GM15510 (cell line): ENCODE measurements around the gene SZT2.

ENCODE experiments used
- POLR2A ChIP-seq: IDR thresholded peaks from 3 replicates; pipeline ENCODE4 v1.6.1; 2011; ENCODE audit warnings: borderline replicate concordance; ENCODE audit not compliant: insufficient read length; ENCODE audit errors: extremely low read depth

The SZT2 gene

DNA sequence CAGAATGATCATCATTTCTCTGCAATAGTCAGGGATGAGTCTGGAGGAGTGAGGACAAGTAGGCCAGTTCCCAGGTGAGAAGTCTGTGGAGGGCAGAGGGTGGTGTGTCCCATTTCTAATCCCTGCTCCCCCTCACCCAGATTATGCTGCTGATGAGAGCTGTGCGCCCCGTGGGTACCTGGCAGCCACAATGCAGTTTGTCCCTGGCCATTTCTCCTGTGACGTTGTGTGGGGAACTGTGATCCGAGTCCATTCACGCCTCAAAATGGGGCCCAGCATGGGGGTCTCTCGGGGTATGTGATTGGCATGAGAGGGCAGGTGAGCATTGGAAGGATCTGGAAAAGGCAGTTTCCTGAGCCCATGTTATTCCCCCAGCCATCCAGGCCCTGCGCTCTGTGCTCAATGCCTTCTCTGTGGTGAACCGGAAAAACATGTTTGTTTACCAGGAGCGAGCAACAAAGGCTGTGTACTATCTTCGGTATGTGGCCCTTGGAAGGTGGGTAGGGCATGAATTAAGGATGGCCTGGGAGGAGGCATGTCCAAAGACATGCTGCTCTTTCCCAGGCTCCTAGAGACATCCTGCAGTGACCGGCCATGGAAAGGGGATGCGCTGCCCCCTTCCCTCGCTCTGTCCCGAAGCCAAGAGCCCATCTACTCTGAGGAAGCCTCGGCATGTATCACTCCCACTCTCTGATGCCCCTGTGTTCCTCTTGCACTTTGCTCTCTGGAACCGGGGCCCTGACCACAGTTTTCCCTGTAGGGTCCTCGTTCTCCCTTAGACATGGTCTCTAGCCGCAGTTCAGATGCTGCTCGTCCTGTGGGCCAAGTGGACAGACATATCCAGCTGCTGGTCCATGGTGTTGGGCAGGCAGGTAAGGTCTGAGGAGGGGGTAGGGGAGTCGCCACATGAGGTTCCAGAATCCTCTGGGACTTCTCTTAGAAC lies 47.6 kb downstream of the SZT2 start:
- TF ChIP-seq POLR2A: no peak

- no peak for TF ChIP-seq POLR2A
These were observed 48.3 kb downstream of the SZT2 start for GRCh38 chr1:43438006-43438405.

DNA sequence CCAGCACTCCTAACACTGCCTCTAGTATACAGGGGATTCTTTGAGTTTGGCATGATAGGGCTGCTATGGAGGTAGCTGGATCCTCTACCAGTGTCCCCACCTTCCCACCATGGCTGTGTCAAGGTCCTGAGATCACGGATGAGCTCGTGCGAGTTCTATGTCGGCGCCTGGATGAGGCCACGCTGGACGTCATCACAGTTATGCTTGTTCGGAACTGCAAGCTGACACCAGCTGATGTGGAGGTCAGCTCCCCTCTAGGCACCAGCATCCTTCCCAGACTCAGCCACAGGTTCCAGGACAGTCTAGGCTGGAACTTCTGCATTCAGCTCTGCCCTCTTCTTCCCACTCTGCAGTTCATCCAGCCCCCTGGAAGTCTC lies 48.9 kb downstream of the SZT2 start:
- no peak for TF ChIP-seq POLR2A

DNA sequence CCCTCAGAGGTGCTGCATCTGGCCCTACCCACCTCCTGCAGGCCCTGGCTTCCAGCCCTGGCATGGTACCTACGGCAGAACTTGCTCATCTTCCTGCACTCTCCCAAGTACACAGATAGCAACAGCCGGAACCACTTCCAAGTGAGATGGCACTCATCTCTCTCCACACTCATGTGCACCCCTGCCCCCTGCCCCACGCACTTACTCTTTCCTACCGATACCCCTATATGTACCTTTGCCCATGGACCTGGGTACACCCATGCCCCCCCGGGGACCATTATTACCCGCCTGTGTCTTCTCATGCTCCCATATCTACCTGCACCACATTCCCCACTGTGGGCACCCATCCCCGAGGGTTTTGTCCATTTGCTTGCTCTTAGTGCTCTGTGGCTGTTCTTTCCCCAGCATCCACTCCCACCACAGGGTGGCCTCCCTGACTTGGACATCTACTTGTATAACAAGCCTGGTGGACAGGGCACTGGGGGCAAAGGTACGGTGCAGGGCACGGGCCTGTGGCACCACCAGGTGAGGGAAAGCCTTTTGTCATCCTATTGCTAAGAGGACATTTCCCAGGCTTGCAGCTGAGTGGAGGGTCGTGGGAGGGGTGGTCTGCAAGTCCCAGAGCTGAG lies 49.4 kb downstream of the SZT2 start:
- no peak for TF ChIP-seq POLR2A

- no peak for TF ChIP-seq POLR2A
These were observed 50.1 kb downstream of the SZT2 start for GRCh38 chr1:43439781-43440180.

GRCh38 chr1:43440358-43440757 lies 50.7 kb downstream of the SZT2 start:
- TF ChIP-seq POLR2A: no peak

DNA sequence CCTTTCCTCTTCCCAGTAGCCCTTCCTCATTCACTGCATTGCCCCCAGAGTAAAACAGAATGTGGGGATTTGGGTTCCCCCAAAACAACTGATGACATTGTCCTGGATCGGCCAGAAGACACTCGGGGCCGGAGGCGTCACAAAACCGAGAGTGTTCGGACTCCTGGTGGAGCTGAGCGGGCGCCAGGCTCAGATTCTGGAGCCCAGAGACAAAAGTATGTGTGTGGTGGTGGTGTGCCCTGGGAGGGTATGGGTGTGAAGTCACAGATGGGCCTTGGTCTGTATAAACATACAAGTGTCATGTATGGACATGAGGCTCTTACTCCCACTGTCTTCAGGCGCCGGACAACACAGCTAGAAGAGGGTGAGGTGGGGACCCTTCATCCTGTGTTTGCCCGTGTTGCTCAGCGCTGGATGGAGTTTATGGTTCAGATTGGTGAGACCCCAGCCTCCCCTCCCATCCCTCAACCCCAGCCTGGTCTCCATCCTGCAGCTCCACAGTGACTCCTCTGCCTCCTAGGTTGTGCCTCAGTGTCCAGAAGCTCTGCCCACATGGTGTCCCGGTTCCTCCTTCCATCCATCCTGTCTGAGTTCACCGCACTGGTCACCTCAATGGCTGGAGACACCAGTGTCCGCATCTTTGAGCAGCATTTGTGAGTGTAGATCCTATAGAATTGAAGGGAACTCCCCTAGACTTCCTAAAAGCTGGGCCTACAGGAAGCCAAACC lies 51.6 kb downstream of the SZT2 start:
- TF ChIP-seq POLR2A: no peak

GRCh38 chr1:43441894-43442637 lies 52.4 kb downstream of the SZT2 start:
- no peak for TF ChIP-seq POLR2A

- no peak for TF ChIP-seq POLR2A
These were observed 53.1 kb downstream of the SZT2 start for GRCh38 chr1:43442756-43443155.

DNA sequence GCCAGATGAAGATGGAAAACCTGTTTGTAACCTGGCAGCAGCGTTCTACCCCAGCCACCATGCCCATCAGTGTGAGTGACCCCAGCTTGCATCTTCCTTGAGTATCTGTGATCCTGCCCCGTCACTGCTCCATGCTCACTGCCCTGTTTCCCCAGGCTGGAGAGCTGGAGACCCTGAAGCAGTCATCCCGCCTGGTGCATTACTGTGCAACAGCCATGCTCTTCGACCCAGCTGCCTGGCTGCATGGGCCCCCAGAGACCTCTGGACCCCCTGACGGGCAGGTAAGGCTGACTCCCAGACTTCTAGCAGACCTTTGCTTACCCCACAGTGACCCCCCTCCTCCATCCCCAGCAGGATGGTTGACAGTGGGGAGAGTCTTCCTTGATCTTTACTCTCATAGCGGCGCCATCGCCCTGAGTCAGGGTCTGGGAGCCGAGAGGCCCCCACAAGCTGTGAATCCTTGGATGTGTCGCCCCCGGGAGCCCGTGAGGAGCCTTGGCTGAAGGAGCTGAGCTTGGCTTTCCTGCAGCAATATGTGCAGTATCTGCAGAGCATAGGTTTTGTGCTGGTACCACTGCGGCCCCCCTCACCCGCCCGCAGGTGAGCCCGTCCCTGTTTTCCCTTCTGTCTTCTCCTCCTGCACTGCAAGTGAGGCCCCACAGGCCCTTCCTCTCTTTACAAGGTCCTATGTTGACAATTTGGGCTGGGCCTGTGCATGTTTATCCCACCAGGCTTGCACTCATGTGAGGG lies 53.7 kb downstream of the SZT2 start:
- TF ChIP-seq POLR2A: no peak

DNA sequence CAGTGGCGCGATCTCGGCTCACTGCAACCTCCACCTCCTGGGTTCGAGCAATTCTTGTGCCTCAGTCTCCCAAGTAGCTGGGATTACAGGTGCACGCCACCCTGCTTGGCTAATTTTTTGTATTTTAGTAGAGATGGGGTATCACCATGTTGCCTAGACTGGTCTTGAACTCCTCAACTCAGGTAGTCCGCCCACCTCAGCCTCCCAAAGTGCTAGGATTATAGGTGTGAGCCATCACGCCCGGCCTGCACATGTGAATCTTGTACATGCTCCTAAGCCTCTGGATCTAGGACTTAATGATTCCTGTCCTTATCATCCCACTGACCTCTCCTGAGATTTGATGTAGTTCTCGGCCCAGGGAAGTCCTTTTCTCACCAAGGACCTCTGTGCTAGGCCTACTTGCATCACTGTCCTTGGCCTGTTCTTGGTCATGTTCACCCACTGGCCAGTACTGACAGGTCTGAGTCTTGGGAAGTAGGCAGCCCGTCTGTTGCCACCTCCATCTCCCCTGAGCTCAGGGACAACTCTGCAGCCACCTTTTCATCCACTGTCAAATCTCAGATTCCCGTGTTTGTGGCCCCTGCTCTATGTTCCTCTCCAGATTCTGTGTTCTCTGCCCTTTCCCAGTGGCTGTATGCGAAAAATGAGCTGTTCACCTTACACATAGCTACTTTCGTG lies 54.6 kb downstream of the SZT2 start:
- no peak for TF ChIP-seq POLR2A

- no peak for TF ChIP-seq POLR2A
These were observed 55.1 kb downstream of the SZT2 start for GRCh38 chr1:43444836-43445235.

GRCh38 chr1:43445606-43446387 lies 56.1 kb downstream of the SZT2 start:
- TF ChIP-seq POLR2A: no peak
